Caco-2 (cell line): ENCODE measurements around the gene COPZ1. TPM values are rescaled to one million over a fixed set of nuclear protein-coding genes. Genes with fewer than 3 reads are reported as not detected.

Experiments used
- BruUV-seq: library from RNA; stranded (reverse); fragments of 400-500 nt; replicated peaks from 2 replicates; lab custom pipeline; 2021; lab: Mats Ljungman, UMichigan
- CTCF ChIA-PET: fragments of 300-600 bp; sonication (Branson Sonifier 250); formaldehyde crosslinking; loops from one replicate; lab custom pipeline; 2022; ENCODE audit warnings: antibody characterized with exemption; lab: Charles Lee
- POLR2A ChIA-PET: fragments of 300-600 bp; sonication (Branson Sonifier 250); formaldehyde crosslinking; loops from one replicate; lab custom pipeline; 2022; ENCODE audit warnings: antibody characterized with exemption; lab: Charles Lee
- DNase-seq, 2 experiments: peaks; one replicate each; pipeline versions ENCODE4 v3.0.0 to v3.0.0-alpha.2; 2020 to 2022
- H3K27me3 ChIP-seq: replicated peaks from 2 replicates; pipeline ENCODE4 v1.6.0; 2011; ENCODE audit warnings: low read length; ENCODE audit not compliant: control insufficient read depth, insufficient read depth
- H3K36me3 ChIP-seq: 2 replicates; pipeline ENCODE4 v1.5.1; 2011; ENCODE audit warnings: low read length; ENCODE audit not compliant: control insufficient read depth, insufficient read depth
- H3K4me1 ChIP-seq: fragments of 250-450 bp; sonication (Bioruptor Pico); 2 replicates; pipeline ENCODE4 v1.5.1; 2020; ENCODE audit warnings: mild to moderate bottlenecking
- H3K4me3 ChIP-seq: 2 replicates; pipeline ENCODE4 v1.5.1; 2011; ENCODE audit warnings: low read depth, mild to moderate bottlenecking, control low read depth, low read length
- H3K9me3 ChIP-seq: fragments of 250-450 bp; sonication (Bioruptor Pico); 2 replicates; pipeline ENCODE4 v1.5.1; 2020; ENCODE audit warnings: mild to moderate bottlenecking, moderate library complexity
- H3K27ac Mint-ChIP-seq: one replicate; pipeline ENCODE4 v1.8.0; 2022; ENCODE audit warnings: mixed read lengths; ENCODE audit not compliant: unreplicated experiment
- H3K27me3 Mint-ChIP-seq: one replicate; pipeline ENCODE4 v1.8.0; 2022; ENCODE audit warnings: mixed read lengths; ENCODE audit not compliant: insufficient read depth, unreplicated experiment
- H3K36me3 Mint-ChIP-seq: one replicate; pipeline ENCODE4 v1.8.0; 2022; ENCODE audit warnings: mild to moderate bottlenecking, mixed read lengths; ENCODE audit not compliant: insufficient read depth, unreplicated experiment
- H3K4me1 Mint-ChIP-seq: one replicate; pipeline ENCODE4 v1.8.0; 2022; ENCODE audit warnings: low read depth, mixed read lengths; ENCODE audit not compliant: unreplicated experiment
- H3K4me3 Mint-ChIP-seq: one replicate; pipeline ENCODE4 v1.8.0; 2022; ENCODE audit warnings: mild to moderate bottlenecking, moderate library complexity, mixed read lengths; ENCODE audit not compliant: unreplicated experiment
- H3K9me3 Mint-ChIP-seq: one replicate; pipeline ENCODE4 v1.8.0; 2022; ENCODE audit warnings: mixed read lengths; ENCODE audit not compliant: unreplicated experiment
- intact Hi-C: fragments of 100-400 bp; cut with micrococcal nuclease; formaldehyde crosslinking; loops from one replicate; pipeline ENCODE4 v1.10.0; 2022; ENCODE audit not compliant: unreplicated experiment
- total RNA-seq: library from RNA; stranded (reverse); gene quantifications from 2 replicates; pipeline ENCODE4 v1.2.3, GENCODE V29; 2022
- TF ChIP-seq, protein P1 (sequence below), 2 experiments: fragments of 200-600 bp in 1 of 2; IDR thresholded peaks; 1 replicate in 1 of 2; 2 replicates in 1 of 2; pipeline versions ENCODE4 v1.5.1 to v1.8.0; 2011 to 2022; ENCODE audit warnings: antibody characterized with exemption in 1 of 2, control low read depth in 1 of 2, inconsistent platforms in 1 of 2, low read depth in 1 of 2, low read length in 1 of 2, mild to moderate bottlenecking in 1 of 2, moderate library complexity in 1 of 2; ENCODE audit not compliant: insufficient read depth in 1 of 2, severe bottlenecking in 1 of 2, unreplicated experiment in 1 of 2

The COPZ1 gene
- total RNA-seq, 1 experiment from 2014 or later, result 129 TPM

GRCh38 chr12:54286042-54287030 is 38.6 kb upstream of the COPZ1 start:
- H3K9me3 ChIP-seq, result no peaks in the 10 kb centered on the region
- Mint-ChIP-seq H3K4me1 (peaks cover 19% of the 10 kb centered on the region), H3K27ac (peak overlapping the region; percentile 80), H3K27me3 (no peaks in the 10 kb centered on the region), H3K36me3 (peaks cover 9% of the 10 kb centered on the region), H3K4me3 (no peak overlapping the region), H3K9me3 (no peaks in the 10 kb centered on the region)
- intact Hi-C loops, result no loop called here
- ChIA-PET CTCF (interaction anchor here (0.6 to 3.0 kb wide), 4 partner anchors 35 to 116 kb away, joined by 3 to 21 read pairs (median 4); partner anchors contain the start of gene COPZ1), POLR2A (interaction anchor here (0.6 to 1.7 kb wide), 7 partner anchors 14 to 55 kb away, joined by 3 to 15 read pairs (median 5); partner anchors contain the start of genes COPZ1 and NFE2)
- TF ChIP-seq, protein P1, sequence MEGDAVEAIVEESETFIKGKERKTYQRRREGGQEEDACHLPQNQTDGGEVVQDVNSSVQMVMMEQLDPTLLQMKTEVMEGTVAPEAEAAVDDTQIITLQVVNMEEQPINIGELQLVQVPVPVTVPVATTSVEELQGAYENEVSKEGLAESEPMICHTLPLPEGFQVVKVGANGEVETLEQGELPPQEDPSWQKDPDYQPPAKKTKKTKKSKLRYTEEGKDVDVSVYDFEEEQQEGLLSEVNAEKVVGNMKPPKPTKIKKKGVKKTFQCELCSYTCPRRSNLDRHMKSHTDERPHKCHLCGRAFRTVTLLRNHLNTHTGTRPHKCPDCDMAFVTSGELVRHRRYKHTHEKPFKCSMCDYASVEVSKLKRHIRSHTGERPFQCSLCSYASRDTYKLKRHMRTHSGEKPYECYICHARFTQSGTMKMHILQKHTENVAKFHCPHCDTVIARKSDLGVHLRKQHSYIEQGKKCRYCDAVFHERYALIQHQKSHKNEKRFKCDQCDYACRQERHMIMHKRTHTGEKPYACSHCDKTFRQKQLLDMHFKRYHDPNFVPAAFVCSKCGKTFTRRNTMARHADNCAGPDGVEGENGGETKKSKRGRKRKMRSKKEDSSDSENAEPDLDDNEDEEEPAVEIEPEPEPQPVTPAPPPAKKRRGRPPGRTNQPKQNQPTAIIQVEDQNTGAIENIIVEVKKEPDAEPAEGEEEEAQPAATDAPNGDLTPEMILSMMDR (IDR thresholded peaks at IDR 0.05; ENCODE audit: insufficient read depth in 1 of 2, low read depth in 1 of 2, low read length in 1 of 2, severe bottlenecking in 1 of 2, unreplicated experiment in 1 of 2), result no peak
- no peak overlapping the region for H3K4me3 ChIP-seq
- H3K4me1 ChIP-seq, result peaks cover 38% of the 10 kb centered on the region
- H3K36me3 ChIP-seq, result peaks cover 9% of the 10 kb centered on the region
- BruUV-seq, result no TSS peak
- peak; percentile 36 to 67 for DNase-seq
- H3K27me3 ChIP-seq, result no peaks in the 10 kb centered on the region

DNA sequence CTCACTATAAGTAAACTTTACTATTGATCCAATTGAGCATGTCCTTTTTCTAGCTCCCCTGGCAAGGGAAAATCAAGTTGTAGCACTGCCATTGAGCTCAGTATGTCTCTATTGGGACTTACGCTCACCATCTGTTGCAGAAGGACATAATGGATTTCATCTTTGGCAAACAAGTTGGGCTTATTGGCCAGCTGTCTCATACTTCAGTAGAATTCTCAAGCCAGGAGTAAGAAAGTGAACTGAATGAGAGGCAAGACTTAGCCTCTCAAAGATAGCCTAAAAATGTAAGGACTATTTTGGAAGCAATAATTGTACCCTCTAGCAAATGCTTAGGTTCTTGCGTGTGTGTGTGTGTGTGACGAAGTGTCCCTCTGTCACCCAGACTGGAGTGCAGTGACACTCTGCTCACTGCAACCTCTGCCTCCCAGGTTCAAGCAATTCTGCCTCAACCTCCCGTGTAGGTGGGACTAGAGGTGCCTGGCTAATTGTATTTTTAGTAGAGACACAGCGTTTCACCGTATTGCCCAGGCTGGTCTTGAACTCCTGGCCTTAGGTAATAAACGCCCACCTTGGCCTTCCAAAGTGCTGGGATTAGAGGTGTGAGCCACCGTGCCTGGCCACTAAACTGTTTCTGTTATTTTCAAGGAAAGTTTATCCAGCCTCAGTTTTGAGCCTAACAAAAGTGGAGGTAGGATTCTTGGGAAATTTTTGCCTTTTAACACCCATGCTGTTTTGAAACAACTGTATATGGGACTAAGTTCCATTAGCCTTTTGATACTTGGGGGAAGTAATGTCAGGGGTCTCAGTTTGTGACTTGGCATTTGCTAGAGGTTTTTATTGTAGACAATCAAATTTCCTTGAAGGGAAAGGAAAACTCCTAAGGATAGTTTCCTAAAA is 37.4 kb upstream of the COPZ1 start:
- no peaks in the 10 kb centered on the region for H3K27me3 ChIP-seq
- peaks cover 17% of the 10 kb centered on the region for H3K4me1 Mint-ChIP-seq
- intact Hi-C loops, result no loop called here
- no peaks in the 10 kb centered on the region for H3K27me3 Mint-ChIP-seq
- H3K36me3 Mint-ChIP-seq, result peaks cover 9% of the 10 kb centered on the region
- POLR2A ChIA-PET, result interaction anchor here (0.7 to 1.7 kb wide), 6 partner anchors 13 to 50 kb away, joined by 3 to 15 read pairs (median 6); partner anchors contain the start of genes COPZ1 and NFE2
- H3K27ac Mint-ChIP-seq, result peak overlapping the region; percentile 29
- H3K4me3 ChIP-seq, result no peak overlapping the region
- H3K4me1 ChIP-seq, result peaks cover 35% of the 10 kb centered on the region
- H3K36me3 ChIP-seq, result peaks cover 6% of the 10 kb centered on the region
- CTCF ChIA-PET, result interaction anchor here (1.3 to 3.0 kb wide), 3 partner anchors 36 to 49 kb away, joined by 3 to 21 read pairs (median 4); partner anchors contain the start of gene COPZ1
- H3K9me3 ChIP-seq, result no peaks in the 10 kb centered on the region
- H3K4me3 Mint-ChIP-seq, result no peak overlapping the region
- TF ChIP-seq, protein P1 (IDR thresholded peaks at IDR 0.05; ENCODE audit: insufficient read depth in 1 of 2, low read depth in 1 of 2, low read length in 1 of 2, severe bottlenecking in 1 of 2, unreplicated experiment in 1 of 2), result no peak
- DNase-seq, result no peak
- no TSS peak for BruUV-seq
- H3K9me3 Mint-ChIP-seq, result no peaks in the 10 kb centered on the region
